HL-60 (cell line): ENCODE results near the gene CHRDL2.

Experiments
- CTCF ChIP-seq: IDR thresholded peaks from one replicate; pipeline ENCODE4 v1.5.1; 2011; ENCODE audit warnings: low read length, control low read depth, inconsistent platforms; ENCODE audit not compliant: insufficient read depth
- POLR2AphosphoS5 ChIP-seq: IDR thresholded peaks from 2 replicates; pipeline ENCODE4 v1.6.1; 2012; ENCODE audit warnings: low read depth

GRCh38 chr11:74671520-74672196, 59.6 kb downstream of the CHRDL2 start:
- TF ChIP-seq CTCF (no peak), POLR2AphosphoS5 (no peak)
